Mucosa of descending colon (tissue), 3 donors: ENCODE results near the gene ILF3. TPM values are rescaled to one million over a fixed set of nuclear protein-coding genes. Genes with fewer than 3 reads are reported as not detected.

Experiments
- ATAC-seq: fragments of 200-7000 bp; cut with Tn5 transposase; one replicate; pipeline ENCODE4 v1.9.1; 2020; ENCODE audit warnings: mild to moderate bottlenecking, moderate library complexity
- DNase-seq, 3 donors: peaks; one replicate each; pipeline ENCODE4 v3.0.0-alpha.2; 2020
- H3K36me3 ChIP-seq: fragments of 200-600 bp; one replicate; pipeline ENCODE4 v1.8.0; 2021; ENCODE audit warnings: low read depth, mild to moderate bottlenecking
- H3K4me1 ChIP-seq: fragments of 200-600 bp; one replicate; pipeline ENCODE4 v1.8.0; 2021; ENCODE audit warnings: low read depth, mild to moderate bottlenecking
- H3K4me3 ChIP-seq: fragments of 200-600 bp; one replicate; pipeline ENCODE4 v1.8.0; 2021; ENCODE audit warnings: mild to moderate bottlenecking
- H3K9me3 ChIP-seq: fragments of 200-600 bp; one replicate; pipeline ENCODE4 v1.8.0; 2021; ENCODE audit warnings: mild to moderate bottlenecking
- CTCF ChIP-seq: fragments of 200-600 bp; IDR thresholded peaks from one replicate; pipeline ENCODE4 v1.8.0; 2022; ENCODE audit warnings: antibody characterized with exemption, mild to moderate bottlenecking
- intact Hi-C, 2 donors: fragments of 100-400 bp; cut with DNase I in 1 of 2; cut with micrococcal nuclease in 1 of 2; formaldehyde crosslinking; loops; one replicate each; pipeline versions ENCODE4 v1.11.0 to v1.11.1; 2022; cut with DNase I, micrococcal nuclease
- total RNA-seq, 3 donors: library from RNA; stranded (reverse); fragmentation: NEBNext Ultra II Directional in 2 of 3; extraction: Animal tissue kit (Norgen Biotek cat#: 25700) in 2 of 3; gene quantifications; one replicate each; pipeline versions ENCODE4 v1.2.1 to v1.2.4, GENCODE V29; 2021 to 2023
- donor health status: DM: no; HTN: no; CAD: no; lungs with moderate emphysema.
- donor health status: DM: no; HTN: no; CAD: no.
- donor health status: DM: no; HTN: yes; CAD: no.

ILF3 gene
- total RNA-seq, 3 donors from 2014 or later, result 151 to 213 (median 178) TPM

- no peaks in the 10 kb centered on the region for H3K9me3 ChIP-seq
- no peak for TF ChIP-seq CTCF
- intact Hi-C loops, result no loop called here
- DNase-seq (no peak), ATAC-seq (no peak)
- H3K36me3 ChIP-seq, result no peaks in the 10 kb centered on the region
- no peak overlapping the region for H3K4me3 ChIP-seq
- H3K4me1 ChIP-seq, result peaks cover 11% of the 10 kb centered on the region
These were observed 5.8 kb upstream of the ILF3 start for GRCh38 chr19:10648360-10648759.

GRCh38 chr19:10651851-10652250 lies 2.3 kb upstream of the ILF3 start:
- peaks cover 6% of the 10 kb centered on the region for H3K36me3 ChIP-seq
- ATAC-seq, result no peak
- H3K4me3 ChIP-seq, result no peak overlapping the region
- intact Hi-C loops, result no loop called here
- TF ChIP-seq CTCF, result no peak
- DNase-seq, result no peak
- H3K4me1 ChIP-seq, result peaks cover 24% of the 10 kb centered on the region
- H3K9me3 ChIP-seq, result no peaks in the 10 kb centered on the region

- no peak for DNase-seq
- peak overlapping the region; percentile 93 for H3K4me3 ChIP-seq
- H3K9me3 ChIP-seq, result no peaks in the 10 kb centered on the region
- H3K4me1 ChIP-seq, result peaks cover 29% of the 10 kb centered on the region
- peaks cover 6% of the 10 kb centered on the region for H3K36me3 ChIP-seq
- intact Hi-C loops, result no loop called here
- peak; percentile 4 for ATAC-seq
- TF ChIP-seq CTCF, result peak; percentile 6
These were observed 739 bp upstream of the ILF3 start for GRCh38 chr19:10653482-10653731.

GRCh38 chr19:10654610-10655456 lies 687 bp downstream of the ILF3 start:
- Histone ChIP-seq H3K4me3 (peak overlapping the region; percentile 93), H3K36me3 (peaks cover 6% of the 10 kb centered on the region), H3K4me1 (peaks cover 31% of the 10 kb centered on the region), H3K9me3 (no peaks in the 10 kb centered on the region)
- no peak for TF ChIP-seq CTCF
- intact Hi-C loops, result no loop called here
- DNase-seq (peak; percentile 59 to 80 (median 69)), ATAC-seq (peak; percentile 22)

GRCh38 chr19:10655457-10656312 lies 1.5 kb downstream of the ILF3 start:
- Histone ChIP-seq H3K4me1 (peaks cover 31% of the 10 kb centered on the region), H3K36me3 (peaks cover 6% of the 10 kb centered on the region), H3K9me3 (no peaks in the 10 kb centered on the region), H3K4me3 (no peak overlapping the region)
- ATAC-seq (no peak), DNase-seq (peak in 2 of 3 donors; percentile 37 to 42)
- intact Hi-C loops, result no loop called here
- TF ChIP-seq CTCF, result no peak
